Head of caudate nucleus (tissue), 42 donors: ENCODE measurements around the gene NTNG2.
A peak's percentile ranks its signal among the peaks of the same experiment; 100 is the strongest.
"Not testable (repeated sequence)": the region's sequence is repeated elsewhere in the genome, so short reads cannot be mapped to it uniquely, and the experiment has no call there.

Source experiments
- DNase-seq, 42 donors: peaks; one replicate each; pipeline versions ENCODE4 v3.0.0 to v3.0.0-alpha.2; 2020 to 2021; ENCODE audit warnings: mixed read lengths in 7 of 42
- intact Hi-C: fragments of 100-400 bp; cut with DNase I; formaldehyde crosslinking; loops from one replicate; pipeline ENCODE4 v1.15.0; 2022

The NTNG2 gene

DNA sequence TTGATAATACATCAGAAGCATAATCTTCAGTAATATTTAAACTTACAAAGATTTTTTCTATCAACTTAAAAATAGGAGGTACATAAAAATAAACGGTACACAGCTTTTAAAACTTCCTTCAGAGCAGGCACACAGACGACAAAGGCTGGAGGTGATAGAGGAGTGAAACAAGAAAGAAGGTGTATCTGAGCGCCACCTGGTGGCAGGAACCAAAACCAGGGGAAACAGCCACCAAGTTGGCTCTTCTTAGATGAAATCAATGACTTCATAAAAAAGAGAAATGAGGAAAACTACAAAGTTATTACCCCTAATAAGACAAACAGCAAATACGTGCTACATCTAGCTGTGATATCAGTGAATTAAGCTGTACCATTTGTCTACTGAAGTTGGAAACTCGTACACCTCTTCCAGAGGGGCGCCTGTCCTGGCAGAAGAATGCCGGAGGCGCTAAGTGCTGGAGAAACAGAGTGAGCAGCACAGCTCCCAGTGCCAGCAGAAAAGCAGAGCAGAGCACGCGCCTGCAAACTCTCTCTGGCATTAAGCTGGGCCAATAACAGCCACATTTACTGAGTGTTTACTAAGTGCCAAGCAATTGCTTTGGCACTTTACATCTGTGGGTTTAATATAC lies 107.0 kb downstream of the NTNG2 start:
- peak; percentile 53 to 92 (median 80) for DNase-seq
- intact Hi-C loops: loop anchor here (5.0 kb wide), 1 partner anchor 507 kb away; no protein-coding TSS in a partner anchor

- intact Hi-C loops: loop anchor here (5.0 kb wide), 1 partner anchor 508 kb away; no protein-coding TSS in a partner anchor
Measured at GRCh38 chr9:132269704-132270516, 108.1 kb downstream of the NTNG2 start.

GRCh38 chr9:132274861-132275260 lies 113.0 kb downstream of the NTNG2 start:
- intact Hi-C loops: no loop called here

More at GRCh38 chr9:132269704-132270516, 108.1 kb downstream of the NTNG2 start:
- not testable (repeated sequence) for DNase-seq

GRCh38 chr9:132283165-132283564 lies 121.3 kb downstream of the NTNG2 start:
- DNase-seq: no peak
- intact Hi-C loops: loop anchor here (10.0 kb wide), 1 partner anchor 62 kb away; no protein-coding TSS in a partner anchor

More at GRCh38 chr9:132274861-132275260, 113.0 kb downstream of the NTNG2 start:
- no peak for DNase-seq

GRCh38 chr9:132283863-132284262 lies 122.0 kb downstream of the NTNG2 start:
- intact Hi-C loops: loop anchor here (10.0 kb wide), 1 partner anchor 61 kb away; no protein-coding TSS in a partner anchor
- peak in 29 of 42 donors; percentile 20 to 82 (median 47) for DNase-seq

DNA sequence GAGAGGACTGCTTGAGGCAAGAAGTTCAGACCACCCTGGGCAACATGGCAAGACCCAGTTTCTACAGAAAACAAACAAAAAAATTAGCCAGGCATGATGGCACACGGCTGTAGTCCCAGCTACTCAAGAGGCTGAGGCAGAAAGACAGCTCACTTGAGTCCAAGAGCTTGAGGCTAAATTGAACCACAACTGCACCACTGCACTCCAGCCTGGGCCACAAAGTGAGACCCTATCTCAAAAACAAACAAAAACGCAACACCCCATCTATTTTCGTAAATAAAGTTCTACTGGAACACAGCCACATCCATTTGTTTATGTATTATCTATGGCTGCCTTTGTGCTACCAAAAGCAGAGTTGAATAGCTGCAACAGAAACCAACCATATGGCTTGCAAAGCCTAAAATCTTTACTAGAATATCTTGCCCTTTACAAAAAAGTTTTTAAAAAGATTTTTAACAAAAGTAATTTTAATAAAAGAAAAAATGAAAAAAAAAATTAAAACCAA lies 125.5 kb downstream of the NTNG2 start:
- intact Hi-C loops: loop anchor here (10.0 kb wide), 1 partner anchor 57 kb away; no protein-coding TSS in a partner anchor
- DNase-seq: no peak

DNA sequence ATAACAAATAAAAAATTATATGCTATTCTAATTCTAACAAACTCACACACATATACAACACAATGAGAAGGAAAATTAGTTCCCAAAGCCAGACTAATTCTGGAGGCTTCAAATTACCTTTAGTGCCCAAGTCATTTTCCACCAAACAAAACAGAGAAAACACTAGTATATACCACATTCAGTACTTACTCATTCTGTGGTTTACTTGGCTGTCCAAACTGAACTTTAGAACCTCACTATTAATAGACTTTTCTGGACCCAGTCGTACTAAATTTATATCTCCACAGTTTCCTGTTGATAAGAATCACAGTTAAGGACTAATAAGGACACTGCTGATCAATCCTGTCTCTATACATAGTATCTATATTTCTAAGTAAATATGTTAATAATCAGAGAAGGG lies 126.5 kb downstream of the NTNG2 start:
- no peak for DNase-seq
- intact Hi-C loops: loop anchor here (10.0 kb wide), 1 partner anchor 56 kb away; no protein-coding TSS in a partner anchor

DNA sequence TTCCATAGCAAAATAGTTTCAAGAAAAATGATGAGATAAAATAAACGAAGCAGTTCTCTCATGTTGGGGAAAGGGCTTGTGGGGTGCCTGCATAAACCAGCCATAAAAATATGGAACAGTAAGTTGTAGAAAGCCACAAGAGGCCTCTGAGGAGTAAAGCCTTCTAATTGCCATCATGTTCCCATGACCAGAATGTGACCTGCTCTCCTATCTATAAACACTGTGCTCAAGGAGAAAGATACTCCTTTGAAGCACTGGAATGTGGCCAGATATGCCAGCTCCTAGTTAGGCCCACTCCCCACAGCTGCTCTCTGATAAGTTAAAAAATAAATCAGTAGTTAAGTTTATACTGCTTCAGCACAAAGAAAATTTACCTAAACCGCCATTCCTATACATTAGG lies 127.1 kb downstream of the NTNG2 start:
- intact Hi-C loops: loop anchor here (10.0 kb wide), 1 partner anchor 56 kb away; no protein-coding TSS in a partner anchor
- DNase-seq: no peak

DNA sequence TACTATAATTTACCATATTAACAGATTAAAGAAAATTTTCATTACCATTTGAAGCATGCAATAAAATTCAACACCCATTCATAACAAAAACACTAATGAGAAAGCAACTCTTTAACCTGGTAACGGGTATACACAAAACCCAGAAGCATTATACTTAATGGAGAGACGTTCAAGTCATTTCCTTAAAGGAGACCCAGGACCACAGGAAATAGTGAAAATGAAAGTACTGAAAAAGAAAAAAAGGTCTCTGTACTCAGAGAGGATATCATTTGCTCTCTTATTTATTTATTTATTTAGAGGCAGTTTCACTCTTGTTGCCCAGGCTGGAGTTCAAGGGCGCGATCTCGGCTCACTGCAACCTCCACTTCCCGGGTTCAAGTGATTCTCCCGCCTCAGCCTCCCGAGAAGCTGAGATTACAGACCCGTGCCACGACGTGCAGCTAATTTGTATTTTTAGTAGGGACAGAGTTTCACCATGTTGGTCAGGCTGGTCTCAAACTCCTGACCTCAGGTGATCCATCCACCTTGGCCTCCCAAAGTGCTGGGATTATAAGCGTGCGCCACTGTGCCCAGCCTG lies 131.4 kb downstream of the NTNG2 start:
- intact Hi-C loops: no loop called here
- DNase-seq: no peak
